Heart left ventricle (tissue), 16 donors: ENCODE measurements around the gene CFAP45. TPM values are rescaled to one million over a fixed set of nuclear protein-coding genes. Genes with fewer than 3 reads are reported as not detected.
A peak's percentile ranks its signal among the peaks of the same experiment; 100 is the strongest.

Experiments used
- ATAC-seq, 4 donors: fragments of 200-7000 bp; cut with Tn5 transposase; one replicate each; pipeline ENCODE4 v1.9.1; 2020 to 2022; ENCODE audit warnings: moderate library complexity in 4 of 4, mild to moderate bottlenecking in 3 of 4, moderate number of reproducible peaks in 1 of 4
- DNase-seq, 5 donors: peaks; one replicate each; pipeline ENCODE4 v3.0.0-alpha.2; 2020
- H3K27ac ChIP-seq, 12 donors: fragments of 200-600 bp; sonication (generic) in 4 of 12; one replicate each; pipeline versions ENCODE4 v1.5.0 to v1.8.0; 2016 to 2022; ENCODE audit warnings: mild to moderate bottlenecking in 2 of 12
- H3K27me3 ChIP-seq, 9 donors: fragments of 200-600 bp; sonication (generic) in 2 of 9; one replicate each; pipeline versions ENCODE4 v1.5.1 to v1.8.0; 2016 to 2022; ENCODE audit warnings: mild to moderate bottlenecking in 3 of 9
- H3K36me3 ChIP-seq, 9 donors: fragments of 200-600 bp; sonication (generic) in 2 of 9; one replicate each; pipeline versions ENCODE4 v1.5.0 to v1.8.0; 2018 to 2022; ENCODE audit warnings: mild to moderate bottlenecking in 2 of 9
- H3K4me1 ChIP-seq, 12 donors: fragments of 200-600 bp; sonication (generic) in 4 of 12; one replicate each; pipeline versions ENCODE4 v1.5.0 to v1.8.0; 2016 to 2022; ENCODE audit warnings: mild to moderate bottlenecking in 3 of 12
- H3K4me3 ChIP-seq, 12 donors: fragments of 200-600 bp; sonication (generic) in 4 of 12; one replicate each; pipeline versions ENCODE4 v1.5.0 to v1.8.0; 2017 to 2022; ENCODE audit warnings: mild to moderate bottlenecking in 9 of 12, moderate library complexity in 4 of 12
- H3K9me3 ChIP-seq, 12 donors: fragments of 200-600 bp; sonication (generic) in 4 of 12; one replicate each; pipeline versions ENCODE4 v1.5.0 to v1.8.0; 2016 to 2022; ENCODE audit warnings: mild to moderate bottlenecking in 1 of 12
- POLR2A ChIP-seq, 2 donors: fragments of 450-650 bp; IDR thresholded peaks; one replicate each; pipeline ENCODE4 v1.6.1; 2017; ENCODE audit warnings: antibody characterized with exemption in 2 of 2, mild to moderate bottlenecking in 2 of 2, moderate library complexity in 2 of 2
- WGBS, 4 donors: extraction: QIAGEN DNeasy Blood & Tissue Kit in 2 of 4; methylation state at CpG; one replicate each; pipeline versions ENCODE4 v1.1.5 to v1.1.7; 2013 to 2018; 5-methylcytosine and 5-hydroxymethylcytosine counted together
- intact Hi-C, 10 donors: fragments of 100-400 bp; cut with DNase I; formaldehyde crosslinking; loops; one replicate each; pipeline versions ENCODE4 v1.11.1 to v1.14.2; 2022
- polyA plus RNA-seq, 2 donors: library from polyadenylated mRNA; stranded (reverse); fragments of 200-250 nt; gene quantifications; one replicate each; pipeline ENCODE4 v1.2.3, GENCODE V29; 2013
- total RNA-seq, 9 donors: library from RNA; depleted of rRNA in 2 of 9; stranded (reverse); fragments of >200 nt in 2 of 9; fragmentation: NEBNext Ultra II Directional in 3 of 9; extraction: Animal tissue kit (Norgen Biotek cat#: 25700) in 3 of 9; gene quantifications; one replicate each; pipeline versions ENCODE4 v1.1.0 to v1.2.4, GENCODE V29; 2016 to 2023
- TF ChIP-seq, protein P1 (sequence below), 12 donors: fragments of 200-600 bp; sonication (generic) in 4 of 12; IDR thresholded peaks; one replicate each; pipeline versions ENCODE4 v1.5.0 to v1.8.0; 2018 to 2022; ENCODE audit warnings: antibody characterized with exemption in 12 of 12, mild to moderate bottlenecking in 5 of 12
- donor health status: ischemic (EF 13 %, LVEDD 7.1; RV severe dilation, severe dysfunction).
- donor health status: healthy with polysubstance abuse.
- donor health status: DM: no; HTN: yes; CAD: no.
- donor health status: DM: no; HTN: no; CAD: no.
- donor health status: ischemic (EF 25% LVEDD 6.9; RV normal size, moderate dysfunction).
- donor health status: ischemic (EF 25% LVEDD 5.7; RV mildly dilated, moderate dysfunction).
- donor health status: healthy.
- donor health status: DM: yes; HTN: yes; CAD: no.
- donor health status: ischemic (EF 35%, LVEDD 5.7; RV mildly dilated, moderate dysfunction).
- donor health status: nonischemic (EF 11% LVEDD 7.7; RV severe dilation, severe dysfunction).
- donor health status: DM: yes; HTN: yes; CAD: no.
- donor health status: PGD.
- donor health status: ischemic (EF 29% LVEDD 5.4; RV normal size, mild dysfunction).
- donor health status: nonischemic (EF 23%, LVEDD 6.1; RV moderate dilation, normal function).

CFAP45 gene
- total and polyA plus RNA-seq, 11 donors: 0.29 to 1.8 (median 0.62) TPM; not detected in 2

DNA sequence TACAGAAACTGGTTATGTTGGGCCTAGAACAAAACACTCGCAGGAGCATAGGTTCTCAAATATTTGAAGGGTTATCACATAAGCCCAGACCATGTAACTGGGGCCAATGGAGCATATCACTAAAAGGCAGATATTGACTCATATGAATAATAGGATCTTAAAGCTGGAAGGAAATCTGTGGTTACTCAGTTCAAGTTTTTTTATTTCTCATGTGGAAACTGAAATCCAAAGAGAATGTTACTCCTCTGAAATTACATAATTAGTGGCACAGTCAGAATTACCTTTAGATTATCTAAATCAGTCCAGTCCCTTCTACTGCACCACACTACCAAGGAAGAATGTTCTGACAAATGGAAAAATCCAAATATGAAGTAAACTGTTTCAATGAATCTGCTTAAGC lies 61.2 kb downstream of the CFAP45 start:
- TF ChIP-seq, protein P1, sequence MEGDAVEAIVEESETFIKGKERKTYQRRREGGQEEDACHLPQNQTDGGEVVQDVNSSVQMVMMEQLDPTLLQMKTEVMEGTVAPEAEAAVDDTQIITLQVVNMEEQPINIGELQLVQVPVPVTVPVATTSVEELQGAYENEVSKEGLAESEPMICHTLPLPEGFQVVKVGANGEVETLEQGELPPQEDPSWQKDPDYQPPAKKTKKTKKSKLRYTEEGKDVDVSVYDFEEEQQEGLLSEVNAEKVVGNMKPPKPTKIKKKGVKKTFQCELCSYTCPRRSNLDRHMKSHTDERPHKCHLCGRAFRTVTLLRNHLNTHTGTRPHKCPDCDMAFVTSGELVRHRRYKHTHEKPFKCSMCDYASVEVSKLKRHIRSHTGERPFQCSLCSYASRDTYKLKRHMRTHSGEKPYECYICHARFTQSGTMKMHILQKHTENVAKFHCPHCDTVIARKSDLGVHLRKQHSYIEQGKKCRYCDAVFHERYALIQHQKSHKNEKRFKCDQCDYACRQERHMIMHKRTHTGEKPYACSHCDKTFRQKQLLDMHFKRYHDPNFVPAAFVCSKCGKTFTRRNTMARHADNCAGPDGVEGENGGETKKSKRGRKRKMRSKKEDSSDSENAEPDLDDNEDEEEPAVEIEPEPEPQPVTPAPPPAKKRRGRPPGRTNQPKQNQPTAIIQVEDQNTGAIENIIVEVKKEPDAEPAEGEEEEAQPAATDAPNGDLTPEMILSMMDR (IDR thresholded peaks at IDR 0.05): no peak
- TF ChIP-seq POLR2A (IDR thresholded peaks at IDR 0.05): no peak
- H3K27me3 ChIP-seq: no peaks in the 10 kb centered on the region
- no peak overlapping the region for H3K4me3 ChIP-seq
- ATAC-seq (no peak), DNase-seq (no peak)
- no peaks in the 10 kb centered on the region for H3K9me3 ChIP-seq
- no peaks in the 10 kb centered on the region for H3K4me1 ChIP-seq
- H3K27ac ChIP-seq: no peak overlapping the region
- WGBS, 4 donors: 83 to 97% (median 92%) methylated on average over 1 of the region's 1 CpG
- intact Hi-C loops: loop anchor here in 2 of 10 donors (5.0 to 10.0 kb wide), 2 partner anchors 54 to 96 kb away; no protein-coding TSS in a partner anchor
- H3K36me3 ChIP-seq: peaks cover 0 to 36% (median 7%) of the 10 kb centered on the region in 9 donors

DNA sequence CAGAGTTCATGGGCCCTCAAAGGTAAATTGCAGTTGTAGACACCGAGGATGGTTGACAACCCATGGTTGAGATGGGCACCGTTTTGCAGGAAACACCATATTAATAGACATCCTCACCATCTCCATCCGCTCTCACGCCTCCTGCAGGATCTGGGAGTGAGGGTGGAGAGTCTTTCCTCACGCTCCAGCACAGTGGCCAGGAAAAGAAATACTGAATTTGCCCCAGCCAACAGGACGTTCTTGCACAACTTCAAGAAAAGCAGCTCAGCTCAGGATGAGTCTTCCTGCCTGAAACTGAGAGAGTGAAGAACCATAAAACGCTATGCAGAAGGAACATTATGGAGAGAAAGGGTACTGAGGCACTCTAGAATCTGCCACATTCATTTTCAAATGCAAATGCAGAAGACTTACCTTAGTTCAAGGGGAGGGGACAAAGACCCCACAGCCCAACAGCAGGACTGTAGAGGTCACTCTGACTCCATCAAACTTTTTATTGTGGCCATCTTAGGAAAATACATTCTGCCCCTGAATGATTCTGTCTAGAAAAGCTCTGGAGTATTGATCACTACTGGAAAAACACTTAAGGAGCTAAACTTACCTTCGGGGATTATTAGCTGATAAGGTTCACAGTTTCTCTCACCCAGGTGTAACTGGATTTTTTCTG lies 64.0 kb downstream of the CFAP45 start:
- WGBS, 4 donors: 78 to 84% (median 82%) methylated on average over 8 of the region's 8 CpGs
- DNase-seq: no peak
- no peak overlapping the region for H3K4me3 ChIP-seq
- no peaks in the 10 kb centered on the region for H3K9me3 ChIP-seq
- intact Hi-C loops: loop anchor here in 3 of 10 donors (1.0 to 10.0 kb wide), 3 partner anchors 55 to 99 kb away; no protein-coding TSS in a partner anchor
- no peaks in the 10 kb centered on the region for H3K27me3 ChIP-seq
- no peaks in the 10 kb centered on the region for H3K4me1 ChIP-seq
- no peak overlapping the region for H3K27ac ChIP-seq
- ATAC-seq: no peak
- TF ChIP-seq POLR2A (IDR thresholded peaks at IDR 0.05): no peak
- TF ChIP-seq, protein P1 (IDR thresholded peaks at IDR 0.05): peak in 7 of 12 donors; percentile 6 to 42 (median 18)
- peaks cover 0 to 51% (median 7%) of the 10 kb centered on the region in 9 donors for H3K36me3 ChIP-seq

GRCh38 chr1:159835356-159835755 lies 64.6 kb downstream of the CFAP45 start:
- Histone ChIP-seq H3K9me3 (no peaks in the 10 kb centered on the region), H3K27ac (no peak overlapping the region), H3K4me1 (peaks cover 0 to 3% (median 0%) of the 10 kb centered on the region in 12 donors), H3K36me3 (peaks cover 0 to 51% (median 6%) of the 10 kb centered on the region in 9 donors), H3K27me3 (no peaks in the 10 kb centered on the region), H3K4me3 (no peak overlapping the region)
- DNase-seq (no peak), ATAC-seq (no peak)
- TF ChIP-seq POLR2A (IDR thresholded peaks at IDR 0.05): no peak
- TF ChIP-seq, protein P1 (IDR thresholded peaks at IDR 0.05): no peak
- WGBS, 4 donors: 35 to 49% (median 46%) methylated on average over 3 of the region's 3 CpGs
- intact Hi-C loops: loop anchor here in 2 of 10 donors (5.0 to 10.0 kb wide), 2 partner anchors 57 to 99 kb away; no protein-coding TSS in a partner anchor

DNA sequence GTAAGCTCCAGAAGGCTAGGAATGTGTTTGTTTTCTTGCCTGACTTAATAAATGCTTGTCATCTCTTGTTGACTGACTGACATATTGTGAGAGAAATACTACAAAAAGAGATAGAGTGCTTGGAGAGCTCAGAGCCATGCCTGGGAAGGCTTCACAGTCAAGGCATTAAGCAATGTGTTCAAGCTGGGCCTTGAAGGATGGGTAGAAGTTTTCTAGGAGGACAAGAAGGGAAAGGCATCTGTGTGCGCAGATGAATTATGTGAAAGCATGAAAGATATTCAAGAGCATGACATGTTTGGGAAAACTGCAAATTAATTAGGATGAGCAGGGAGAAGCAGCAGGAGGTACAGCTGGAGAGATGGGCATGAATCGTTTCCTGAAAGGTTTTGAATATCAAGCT lies 67.7 kb downstream of the CFAP45 start:
- no peak overlapping the region for H3K4me3 ChIP-seq
- no peak overlapping the region for H3K27ac ChIP-seq
- H3K27me3 ChIP-seq: no peaks in the 10 kb centered on the region
- peaks cover 0 to 33% (median 0%) of the 10 kb centered on the region in 12 donors for H3K4me1 ChIP-seq
- peaks cover 0 to 51% (median 0%) of the 10 kb centered on the region in 9 donors for H3K36me3 ChIP-seq
- ATAC-seq: no peak
- no peaks in the 10 kb centered on the region for H3K9me3 ChIP-seq
- TF ChIP-seq, protein P1 (IDR thresholded peaks at IDR 0.05): no peak
- TF ChIP-seq POLR2A (IDR thresholded peaks at IDR 0.05): no peak
- 94 to 98% (median 97%) methylated on average over 2 of the region's 2 CpGs for WGBS, 4 donors
- intact Hi-C loops: loop anchor here in 1 of 10 donors (10.0 kb wide), 1 partner anchor 102 kb away; no protein-coding TSS in a partner anchor
- no peak for DNase-seq
